ENCODE data around the gene PDCD1.

DNA sequence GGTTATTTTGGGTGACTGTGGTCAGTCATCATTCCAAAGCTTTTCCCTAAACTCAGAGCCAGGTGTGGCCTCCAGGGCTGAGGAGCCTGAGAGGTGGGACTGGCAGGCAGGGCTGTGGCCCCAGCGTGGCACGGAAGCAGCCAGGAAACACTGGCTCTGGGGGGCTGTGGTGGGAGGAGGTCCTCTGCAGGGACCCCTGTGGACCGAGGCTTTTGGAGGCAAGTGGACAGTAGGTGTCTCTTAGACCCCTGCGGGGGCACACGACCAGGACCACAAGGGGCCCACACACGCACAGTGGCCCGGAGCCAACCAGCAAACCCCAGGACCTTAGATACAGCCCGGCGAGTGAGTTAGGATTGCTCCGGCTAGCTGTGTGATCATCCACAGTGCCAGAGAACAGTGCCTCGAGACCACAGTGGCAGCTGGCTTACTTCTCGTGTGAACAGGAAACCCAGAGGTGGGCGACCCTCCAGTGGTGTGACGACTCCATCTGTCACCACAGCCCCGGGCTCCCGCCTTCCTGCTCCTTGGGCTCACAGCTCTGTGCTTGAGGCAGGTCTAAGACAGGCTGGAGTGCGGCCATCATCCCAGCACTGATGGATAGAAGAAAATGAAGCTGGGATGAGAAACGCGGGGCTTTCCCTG, 9.2 kb upstream of the PDCD1 start:
- TF ChIP-seq KDM1A (IDR thresholded peaks at IDR 0.05; ENCODE audit: borderline replicate concordance, low read length) = no peak
- TF ChIP-seq, protein P1, sequence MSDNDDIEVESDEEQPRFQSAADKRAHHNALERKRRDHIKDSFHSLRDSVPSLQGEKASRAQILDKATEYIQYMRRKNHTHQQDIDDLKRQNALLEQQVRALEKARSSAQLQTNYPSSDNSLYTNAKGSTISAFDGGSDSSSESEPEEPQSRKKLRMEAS (IDR thresholded peaks at IDR 0.05) = no peak
- no peak for TF ChIP-seq RFX5 (IDR thresholded peaks at IDR 0.05; ENCODE audit: borderline replicate concordance, low read depth, low read length)
- TF ChIP-seq RNF2 (IDR thresholded peaks at IDR 0.05; ENCODE audit: borderline replicate concordance, low read depth, low read length, missing control alignments, poor library complexity, severe bottlenecking) = no peak
- TF ChIP-seq POLR2A (IDR thresholded peaks at IDR 0.05; ENCODE audit: control extremely low read depth in 1 of 2, low read depth in 2 of 2, low read length in 2 of 2) = no peak
- TF ChIP-seq JUND (IDR thresholded peaks at IDR 0.05; ENCODE audit: low read length) = no peak
- no peak for TF ChIP-seq MAFK (IDR thresholded peaks at IDR 0.05; ENCODE audit: low read depth, low read length)
- no peak for TF ChIP-seq TAF1 (IDR thresholded peaks at IDR 0.05; ENCODE audit: low read depth, low read length)
- no peak for TF ChIP-seq CTCF (IDR thresholded peaks at IDR 0.05; ENCODE audit: control extremely low read depth in 1 of 3, insufficient read depth in 1 of 3, low read depth in 1 of 3, low read length in 3 of 3)
- no peak for TF ChIP-seq GABPA (IDR thresholded peaks at IDR 0.05; ENCODE audit: borderline replicate concordance, insufficient read depth, low read length)
- TF ChIP-seq TBP (IDR thresholded peaks at IDR 0.05; ENCODE audit: low read depth, low read length) = no peak
- no peak for TF ChIP-seq EP300 (IDR thresholded peaks at IDR 0.05; ENCODE audit: borderline replicate concordance in 1 of 2, low read depth in 2 of 2, low read length in 2 of 2)
- TF ChIP-seq CHD2 (IDR thresholded peaks at IDR 0.05; ENCODE audit: low read length) = no peak
- TF ChIP-seq RAD21 (IDR thresholded peaks at IDR 0.05 in 1 of 2, conservative IDR thresholded peaks at IDR 0.05 in 1 of 2; ENCODE audit: low read depth in 2 of 2, low read length in 2 of 2) = no peak

All from H1 (cell line).